Uterus (tissue), 2 donors: ENCODE measurements around the gene ANKRD44.

ENCODE experiments used
- POLR2A ChIP-seq, 2 donors: fragments of 450-650 bp; IDR thresholded peaks; one replicate each; pipeline ENCODE4 v1.6.1; 2016; ENCODE audit warnings: antibody characterized with exemption in 2 of 2, mild to moderate bottlenecking in 1 of 2, moderate library complexity in 1 of 2
- TF ChIP-seq, protein P1 (sequence below), 4 experiments: fragments of 200-600 bp in 2 of 4; fragments of 450-650 bp in 2 of 4; sonication (generic) in 2 of 4; IDR thresholded peaks; one replicate each; pipeline ENCODE4 v1.5.1; 2016 to 2019; ENCODE audit warnings: antibody characterized with exemption in 4 of 4, mild to moderate bottlenecking in 2 of 4, moderate library complexity in 1 of 4

DNA sequence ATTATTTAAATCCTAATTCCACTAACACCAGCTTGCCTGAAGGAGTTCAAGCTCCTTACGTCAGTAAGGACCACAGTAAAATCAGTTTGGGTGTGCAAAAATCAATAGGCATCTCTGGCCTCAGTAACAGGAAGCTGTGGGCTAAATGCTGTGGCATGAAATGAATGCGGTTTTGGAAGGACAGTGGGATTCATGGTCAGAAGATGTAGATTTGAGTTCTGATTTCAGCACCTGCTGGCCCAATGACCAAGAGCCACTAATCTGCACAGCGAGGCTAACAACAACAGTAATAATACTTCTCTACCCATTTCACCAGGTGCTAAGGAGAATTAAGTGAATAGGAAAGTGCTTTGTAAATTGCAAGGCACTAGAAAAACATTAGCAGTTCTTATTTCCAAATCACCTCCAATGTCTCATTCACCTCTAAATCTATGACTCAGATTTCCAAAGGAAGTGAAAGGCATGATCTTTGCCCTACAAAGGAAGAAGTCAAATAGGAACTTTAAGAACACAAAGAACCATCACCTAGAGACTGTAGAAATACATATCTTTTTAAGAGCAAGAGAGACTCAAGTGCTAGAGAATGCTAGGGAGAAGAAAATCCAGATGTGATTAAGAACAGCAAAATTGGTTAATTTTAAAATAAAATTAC, 172.6 kb downstream of the ANKRD44 start:
- TF ChIP-seq, protein P1, sequence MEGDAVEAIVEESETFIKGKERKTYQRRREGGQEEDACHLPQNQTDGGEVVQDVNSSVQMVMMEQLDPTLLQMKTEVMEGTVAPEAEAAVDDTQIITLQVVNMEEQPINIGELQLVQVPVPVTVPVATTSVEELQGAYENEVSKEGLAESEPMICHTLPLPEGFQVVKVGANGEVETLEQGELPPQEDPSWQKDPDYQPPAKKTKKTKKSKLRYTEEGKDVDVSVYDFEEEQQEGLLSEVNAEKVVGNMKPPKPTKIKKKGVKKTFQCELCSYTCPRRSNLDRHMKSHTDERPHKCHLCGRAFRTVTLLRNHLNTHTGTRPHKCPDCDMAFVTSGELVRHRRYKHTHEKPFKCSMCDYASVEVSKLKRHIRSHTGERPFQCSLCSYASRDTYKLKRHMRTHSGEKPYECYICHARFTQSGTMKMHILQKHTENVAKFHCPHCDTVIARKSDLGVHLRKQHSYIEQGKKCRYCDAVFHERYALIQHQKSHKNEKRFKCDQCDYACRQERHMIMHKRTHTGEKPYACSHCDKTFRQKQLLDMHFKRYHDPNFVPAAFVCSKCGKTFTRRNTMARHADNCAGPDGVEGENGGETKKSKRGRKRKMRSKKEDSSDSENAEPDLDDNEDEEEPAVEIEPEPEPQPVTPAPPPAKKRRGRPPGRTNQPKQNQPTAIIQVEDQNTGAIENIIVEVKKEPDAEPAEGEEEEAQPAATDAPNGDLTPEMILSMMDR (IDR thresholded peaks at IDR 0.05): no peak
- no peak for TF ChIP-seq POLR2A (IDR thresholded peaks at IDR 0.05)
